ENCODE data around the gene HMGA1.

The HMGA1 gene

DNA sequence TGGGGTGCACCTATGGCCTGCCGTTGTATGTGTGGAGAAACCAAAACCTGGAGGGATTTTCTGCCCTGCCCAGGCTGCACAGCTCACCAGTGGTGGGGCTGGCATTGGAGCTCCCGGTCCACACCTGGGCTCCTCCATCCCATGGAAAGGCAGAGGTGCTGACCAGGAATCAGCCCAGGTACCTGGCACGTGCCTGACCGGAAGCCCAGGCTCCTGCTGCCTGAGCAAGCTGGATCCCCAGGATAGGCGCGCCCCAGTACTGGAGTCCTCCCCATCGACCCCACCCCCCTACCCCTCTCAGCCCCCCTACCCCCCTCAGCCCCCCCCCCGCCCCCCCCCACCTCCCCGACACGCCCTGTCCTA is 39.9 kb upstream of the HMGA1 start:
- TF ChIP-seq, protein P1, sequence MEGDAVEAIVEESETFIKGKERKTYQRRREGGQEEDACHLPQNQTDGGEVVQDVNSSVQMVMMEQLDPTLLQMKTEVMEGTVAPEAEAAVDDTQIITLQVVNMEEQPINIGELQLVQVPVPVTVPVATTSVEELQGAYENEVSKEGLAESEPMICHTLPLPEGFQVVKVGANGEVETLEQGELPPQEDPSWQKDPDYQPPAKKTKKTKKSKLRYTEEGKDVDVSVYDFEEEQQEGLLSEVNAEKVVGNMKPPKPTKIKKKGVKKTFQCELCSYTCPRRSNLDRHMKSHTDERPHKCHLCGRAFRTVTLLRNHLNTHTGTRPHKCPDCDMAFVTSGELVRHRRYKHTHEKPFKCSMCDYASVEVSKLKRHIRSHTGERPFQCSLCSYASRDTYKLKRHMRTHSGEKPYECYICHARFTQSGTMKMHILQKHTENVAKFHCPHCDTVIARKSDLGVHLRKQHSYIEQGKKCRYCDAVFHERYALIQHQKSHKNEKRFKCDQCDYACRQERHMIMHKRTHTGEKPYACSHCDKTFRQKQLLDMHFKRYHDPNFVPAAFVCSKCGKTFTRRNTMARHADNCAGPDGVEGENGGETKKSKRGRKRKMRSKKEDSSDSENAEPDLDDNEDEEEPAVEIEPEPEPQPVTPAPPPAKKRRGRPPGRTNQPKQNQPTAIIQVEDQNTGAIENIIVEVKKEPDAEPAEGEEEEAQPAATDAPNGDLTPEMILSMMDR (conservative IDR thresholded peaks at IDR 0.05): no peak
- TF ChIP-seq ZFX (IDR thresholded peaks at IDR 0.05): no peak
- H3K27ac ChIP-seq: no peak overlapping the region; the same call in 1 of the 2 replicates

DNA sequence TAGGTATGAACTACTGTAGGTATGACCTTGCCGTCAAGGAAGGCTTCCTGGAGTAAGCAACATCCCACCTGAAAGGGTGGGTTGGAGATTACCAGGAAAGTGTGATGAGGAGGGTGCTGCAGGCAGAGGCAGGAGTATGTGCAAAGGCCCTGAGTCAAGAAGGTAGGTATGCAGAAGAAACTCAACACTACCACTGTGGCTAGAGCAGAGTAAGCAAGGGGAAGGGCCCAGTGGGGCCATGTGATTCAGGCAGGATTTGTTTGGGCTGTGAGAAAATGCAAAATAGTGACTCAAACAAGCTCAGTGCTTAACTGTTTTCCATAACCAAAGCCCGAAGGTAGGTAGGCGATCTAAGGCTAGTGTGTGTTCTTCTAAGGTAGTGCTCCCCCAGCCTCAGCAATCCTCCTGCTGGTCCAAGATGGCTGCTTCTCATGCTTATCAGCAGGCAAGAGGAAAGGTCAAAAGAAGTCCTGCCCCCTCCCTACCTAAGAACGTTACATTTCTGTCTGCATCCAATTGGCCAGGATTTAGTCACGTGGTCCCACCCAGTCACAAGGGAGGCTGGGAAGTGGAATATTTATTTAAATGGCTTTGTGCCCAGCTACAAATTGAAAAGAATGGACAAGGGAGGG is 36.2 kb upstream of the HMGA1 start:
- H3K27ac ChIP-seq: no peak overlapping the region
- TF ChIP-seq, protein P1 (conservative IDR thresholded peaks at IDR 0.05): no peak
- no peak for TF ChIP-seq ZFX (IDR thresholded peaks at IDR 0.05)

DNA sequence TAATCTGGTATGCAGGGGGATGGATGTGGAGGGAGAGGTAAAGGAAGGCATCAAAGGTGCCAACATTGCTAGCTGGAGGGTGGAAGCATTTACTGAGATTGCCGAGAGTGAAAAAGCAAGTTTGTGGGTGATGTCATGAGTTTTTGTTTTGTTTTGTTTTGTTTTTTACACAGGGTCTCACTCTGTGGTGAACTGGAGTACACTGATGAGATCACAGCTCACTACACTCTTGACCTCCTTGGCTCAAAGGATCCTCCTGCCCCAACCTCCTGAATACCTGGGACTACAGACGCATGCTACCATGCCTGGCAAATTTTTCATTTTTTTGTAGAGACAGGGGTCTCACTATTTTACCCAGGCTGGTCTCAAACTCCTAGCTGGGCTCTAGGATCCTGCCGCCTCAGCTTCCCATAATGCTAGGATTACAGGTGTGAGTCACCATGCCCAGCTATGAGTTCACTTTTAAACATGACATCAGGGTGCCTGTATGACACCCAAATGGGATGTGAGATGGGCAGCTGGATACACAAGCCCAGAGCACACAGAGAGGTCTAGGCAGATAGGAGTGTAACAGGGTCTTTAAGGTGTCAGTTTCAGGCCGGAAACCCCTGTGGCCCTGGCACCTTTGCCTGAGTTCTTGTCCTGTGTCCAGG is 35.1 kb upstream of the HMGA1 start:
- no peak for TF ChIP-seq ZFX (IDR thresholded peaks at IDR 0.05)
- TF ChIP-seq, protein P1 (conservative IDR thresholded peaks at IDR 0.05): no peak
- H3K27ac ChIP-seq: no peak overlapping the region

DNA sequence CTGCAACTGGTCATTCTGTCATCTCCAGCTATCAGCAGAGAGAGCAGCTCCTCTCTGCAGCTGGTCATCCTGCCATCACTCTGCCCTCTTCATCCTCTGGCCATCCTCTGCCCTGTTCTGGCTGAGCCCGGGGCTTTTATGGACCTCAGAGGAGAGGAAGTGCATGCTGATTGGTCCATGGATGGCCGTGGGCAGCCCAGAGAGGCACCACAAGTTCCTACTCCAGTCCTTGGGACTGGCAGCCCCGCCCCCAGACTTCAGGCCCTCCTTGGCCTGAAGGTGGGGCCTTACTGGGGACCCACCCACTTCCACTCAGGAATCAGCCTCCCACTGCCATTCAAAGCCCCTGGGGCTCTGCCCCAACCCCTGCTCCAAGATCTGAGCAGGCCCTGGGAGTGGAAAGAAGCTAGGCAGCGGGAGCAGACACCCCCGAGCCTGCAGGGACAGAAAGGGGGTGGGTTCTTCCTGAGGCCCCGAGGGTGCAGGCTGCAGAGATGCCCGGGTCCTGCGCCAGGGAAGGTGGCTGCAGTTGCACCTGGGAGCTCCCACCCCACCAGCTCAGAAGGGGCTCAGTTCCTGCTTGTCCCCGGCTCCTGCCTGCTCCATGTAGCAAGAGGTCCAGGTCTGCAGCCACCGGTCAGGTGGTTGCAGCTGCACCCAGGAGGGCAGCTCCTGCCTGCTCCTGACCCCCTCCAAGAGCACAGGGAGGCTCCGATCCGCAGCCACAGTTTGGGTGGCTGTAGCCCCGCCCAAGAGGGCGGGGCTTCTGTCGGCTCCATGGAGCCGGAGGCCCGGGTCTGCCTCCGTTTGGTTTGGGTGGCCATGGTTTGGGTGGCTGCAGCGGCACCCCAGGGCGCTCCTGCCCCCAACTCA is 34.1 kb upstream of the HMGA1 start:
- H3K27ac ChIP-seq: no peak overlapping the region
- no peak for TF ChIP-seq ZFX (IDR thresholded peaks at IDR 0.05)
- TF ChIP-seq, protein P1 (conservative IDR thresholded peaks at IDR 0.05): no peak

DNA sequence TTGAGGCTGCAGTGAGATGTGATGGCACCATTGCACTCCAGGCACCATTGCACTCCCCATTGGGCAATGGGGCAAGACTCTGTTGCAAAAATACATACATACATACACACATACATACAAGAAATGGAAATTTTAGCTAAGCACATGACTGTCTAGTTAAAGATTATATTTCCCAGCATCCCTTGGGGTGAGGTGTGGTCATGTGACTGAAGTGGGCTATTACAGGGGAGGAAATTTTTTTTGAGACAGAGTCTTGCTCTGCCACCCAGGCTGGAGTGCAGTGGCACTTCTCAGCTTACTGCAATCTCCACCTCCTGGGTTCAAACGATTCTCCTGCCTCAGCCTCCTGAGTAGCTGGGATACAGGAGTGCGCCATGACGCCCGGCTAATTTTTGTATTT is 32.0 kb upstream of the HMGA1 start:
- TF ChIP-seq ZFX (IDR thresholded peaks at IDR 0.05): no peak
- TF ChIP-seq, protein P1 (conservative IDR thresholded peaks at IDR 0.05): no peak
- H3K27ac ChIP-seq: no peak overlapping the region

DNA sequence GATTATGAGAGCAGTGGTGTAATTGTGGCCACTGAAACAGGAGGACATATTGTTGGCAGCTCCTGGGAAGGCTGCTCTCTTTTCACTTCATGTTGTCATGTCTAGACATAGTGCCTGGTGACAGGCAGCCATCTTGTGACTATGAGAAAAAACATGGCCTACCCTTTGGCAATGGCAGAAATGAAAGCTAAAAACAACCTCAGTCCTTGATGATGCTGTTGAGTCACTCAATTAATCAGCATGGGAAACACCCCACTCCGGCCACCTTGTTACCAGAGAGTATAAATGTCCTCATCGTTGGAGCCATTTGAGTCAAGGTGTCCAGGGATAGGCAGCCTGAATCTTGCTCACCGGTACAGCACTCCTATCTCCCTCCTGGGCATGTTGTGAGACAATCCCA is 31.2 kb upstream of the HMGA1 start:
- TF ChIP-seq, protein P1 (conservative IDR thresholded peaks at IDR 0.05): no peak
- TF ChIP-seq ZFX (IDR thresholded peaks at IDR 0.05): no peak
- no peak overlapping the region for H3K27ac ChIP-seq

DNA sequence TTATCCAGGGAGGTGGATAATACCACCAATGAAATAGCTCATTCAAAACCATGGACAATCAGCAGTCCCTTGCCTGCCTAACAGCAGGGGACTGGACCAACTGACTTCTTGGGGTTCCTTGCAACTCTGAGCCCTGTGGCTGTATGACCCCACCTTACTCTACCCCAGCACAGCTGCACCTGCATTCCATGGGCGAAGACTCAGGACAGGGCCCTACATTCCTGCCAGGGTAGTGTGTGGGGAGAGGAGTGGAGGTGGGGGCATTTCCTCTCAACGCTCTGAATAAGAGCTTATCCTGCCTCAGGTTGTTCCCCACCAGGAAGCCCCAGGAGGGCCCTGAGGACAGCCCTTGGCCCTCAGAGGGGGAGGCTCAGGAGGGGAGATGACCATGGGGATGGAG is 30.8 kb upstream of the HMGA1 start:
- H3K27ac ChIP-seq: no peak overlapping the region
- TF ChIP-seq, protein P1 (conservative IDR thresholded peaks at IDR 0.05): no peak
- TF ChIP-seq ZFX (IDR thresholded peaks at IDR 0.05): no peak

Data from C4-2B (cell line).